Keratinocyte (primary cell): Measurements from ENCODE around the gene POLR2M. TPM values are rescaled to one million over a fixed set of nuclear protein-coding genes. Genes with fewer than 3 reads are reported as not detected.

ENCODE experiments used
- DNase-seq: peaks from one replicate; pipeline ENCODE4 v3.0.0-alpha.2; 2011; ENCODE audit warnings: low read depth, missing footprints, low spot score
- FAIRE-seq: peaks from 2 replicates; lab custom pipeline; 2011; peaks lifted over from hg19 to GRCh38; lab: Jason Lieb, UNC
- H2AFZ ChIP-seq: 2 replicates; pipeline ENCODE4 v1.6.0; 2012; ENCODE audit warnings: low read length, control low read depth, inconsistent platforms; ENCODE audit not compliant: control insufficient read depth
- H3K27ac ChIP-seq: 2 replicates; pipeline ENCODE4 v1.5.1; 2011; ENCODE audit warnings: low read length; ENCODE audit not compliant: control insufficient read depth, insufficient read depth
- H3K27me3 ChIP-seq: 3 replicates; pipeline ENCODE4 v1.6.0; 2011; ENCODE audit warnings: low read length; ENCODE audit not compliant: control insufficient read depth, insufficient read depth; ENCODE audit errors: extremely low read depth
- H3K36me3 ChIP-seq, 2 experiments: 2 replicates in 1 of 2; 3 replicates in 1 of 2; pipeline ENCODE4 v1.5.1; 2011; ENCODE audit warnings: low read length in 2 of 2, mild to moderate bottlenecking in 1 of 2; ENCODE audit not compliant: control insufficient read depth in 2 of 2, insufficient read depth in 2 of 2; ENCODE audit errors: extremely low read depth in 1 of 2
- H3K4me1 ChIP-seq: 3 replicates; pipeline ENCODE4 v1.5.1; 2011; ENCODE audit warnings: low read length; ENCODE audit not compliant: control insufficient read depth, insufficient read depth; ENCODE audit errors: extremely low read depth
- H3K4me2 ChIP-seq: 3 replicates; pipeline ENCODE4 v1.6.0; 2011; ENCODE audit warnings: low read depth, low read length; ENCODE audit not compliant: control insufficient read depth, insufficient read depth; ENCODE audit errors: extremely low read depth
- H3K4me3 ChIP-seq, 3 experiments: fragments of 200-600 bp in 1 of 3; sonication (generic) in 1 of 3; 2 replicates in 2 of 3; 3 replicates in 1 of 3; pipeline ENCODE4 v1.5.1; 2011 to 2016; ENCODE audit warnings: low read length in 3 of 3, mild to moderate bottlenecking in 3 of 3, control low read depth in 2 of 3, inconsistent platforms in 1 of 3, low read depth in 1 of 3, mixed read lengths in 1 of 3, mixed run types in 1 of 3, moderate library complexity in 1 of 3; ENCODE audit not compliant: control insufficient read depth in 2 of 3, insufficient read depth in 2 of 3; ENCODE audit errors: extremely low read depth in 1 of 3
- H3K79me2 ChIP-seq: 2 replicates; pipeline ENCODE4 v1.6.0; 2012; ENCODE audit warnings: low read length; ENCODE audit not compliant: control insufficient read depth, insufficient read depth
- H3K9ac ChIP-seq: 3 replicates; pipeline ENCODE4 v1.6.0; 2011; ENCODE audit warnings: low read length; ENCODE audit not compliant: control insufficient read depth, insufficient read depth; ENCODE audit errors: extremely low read depth
- H3K9me1 ChIP-seq: 3 replicates; pipeline ENCODE4 v1.6.0; 2011; ENCODE audit warnings: low read length; ENCODE audit not compliant: control insufficient read depth, insufficient read depth; ENCODE audit errors: extremely low read depth
- H3K9me3 ChIP-seq: 2 replicates; pipeline ENCODE4 v1.5.1; 2012; ENCODE audit warnings: low read depth, low read length; ENCODE audit not compliant: control insufficient read depth
- H4K20me1 ChIP-seq: 3 replicates; pipeline ENCODE4 v1.6.0; 2011; ENCODE audit warnings: low read length; ENCODE audit not compliant: control insufficient read depth, insufficient read depth; ENCODE audit errors: extremely low read depth
- EZH2 ChIP-seq: IDR thresholded peaks from one replicate; pipeline ENCODE4 v1.6.1; 2012; ENCODE audit warnings: inconsistent platforms, mild to moderate bottlenecking, low read length, moderate library complexity
- dilution Hi-C: fragments of 300-500 bp; cut with MboI; formaldehyde crosslinking; loops from one replicate; pipeline ENCODE4 v1.7.0; 2020; ENCODE audit warnings: low sequenced_read_pairs; ENCODE audit not compliant: extremely low pct_ligation_motif_present
- polyA plus RNA-seq, 5 experiments: library from polyadenylated mRNA; depleted of rRNA in 3 of 5; stranded (reverse) in 3 of 5; stranded (forward) in 1 of 5; unstranded in 1 of 5; fragments of >200 nt; gene quantifications; 1 replicate in 1 of 5; 2 replicates in 3 of 5; 3 replicates in 1 of 5; pipeline versions ENCODE4 v1.2.1 to v1.2.3, GENCODE V29; 2011 to 2012; ENCODE audit warnings: missing spikeins in 2 of 5, low read depth in 1 of 5, low replicate concordance in 1 of 5
- TF ChIP-seq, protein P1 (sequence below), 3 experiments: IDR thresholded peaks in 1 of 3; conservative IDR thresholded peaks in 1 of 3; optimal IDR thresholded peaks in 1 of 3; 2 replicates in 2 of 3; 3 replicates in 1 of 3; pipeline versions ENCODE3 to v1.5.1; 2011; ENCODE audit warnings: low read length in 3 of 3, mild to moderate bottlenecking in 3 of 3, moderate library complexity in 2 of 3, control low read depth in 1 of 3, inconsistent platforms in 1 of 3; ENCODE audit not compliant: insufficient read depth in 2 of 3; ENCODE audit errors: extremely low read depth in 1 of 3

POLR2M gene
- polyA plus RNA-seq, 1 donor (not counting 4 experiments of a cell fraction or from before 2014, with no cell fraction given): 40.6 TPM

DNA sequence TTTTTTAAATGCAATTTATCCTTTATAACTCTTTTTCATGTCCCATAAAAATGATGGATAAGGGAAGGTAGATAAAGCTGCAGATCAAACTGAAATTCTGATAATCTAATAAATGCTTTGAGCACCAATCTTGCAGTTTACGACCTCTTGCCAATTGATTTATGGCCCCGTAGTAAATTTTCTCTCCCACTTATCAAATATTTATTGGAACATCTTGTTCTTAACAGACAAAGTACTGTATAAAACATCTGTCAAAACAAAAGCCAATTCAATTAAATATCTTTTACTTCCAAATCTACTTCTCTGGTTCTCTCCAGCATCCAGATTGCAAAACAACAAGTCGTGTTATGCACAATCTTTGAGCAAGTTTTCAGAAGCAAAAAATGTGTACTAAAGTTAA, 34.6 kb downstream of the POLR2M start:
- Histone ChIP-seq H2AFZ (no peak overlapping the region), H3K4me2 (no peak overlapping the region), H3K9ac (no peak overlapping the region), H4K20me1 (no peaks in the 10 kb centered on the region), H3K27me3 (no peaks in the 10 kb centered on the region), H3K9me1 (no peaks in the 10 kb centered on the region), H3K36me3 (no peaks in the 10 kb centered on the region), H3K4me1 (no peaks in the 10 kb centered on the region), H3K9me3 (no peaks in the 10 kb centered on the region), H3K4me3 (no peak overlapping the region), H3K79me2 (no peaks in the 10 kb centered on the region), H3K27ac (no peak overlapping the region)
- FAIRE-seq (no peak), DNase-seq (no peak)
- TF ChIP-seq, protein P1, sequence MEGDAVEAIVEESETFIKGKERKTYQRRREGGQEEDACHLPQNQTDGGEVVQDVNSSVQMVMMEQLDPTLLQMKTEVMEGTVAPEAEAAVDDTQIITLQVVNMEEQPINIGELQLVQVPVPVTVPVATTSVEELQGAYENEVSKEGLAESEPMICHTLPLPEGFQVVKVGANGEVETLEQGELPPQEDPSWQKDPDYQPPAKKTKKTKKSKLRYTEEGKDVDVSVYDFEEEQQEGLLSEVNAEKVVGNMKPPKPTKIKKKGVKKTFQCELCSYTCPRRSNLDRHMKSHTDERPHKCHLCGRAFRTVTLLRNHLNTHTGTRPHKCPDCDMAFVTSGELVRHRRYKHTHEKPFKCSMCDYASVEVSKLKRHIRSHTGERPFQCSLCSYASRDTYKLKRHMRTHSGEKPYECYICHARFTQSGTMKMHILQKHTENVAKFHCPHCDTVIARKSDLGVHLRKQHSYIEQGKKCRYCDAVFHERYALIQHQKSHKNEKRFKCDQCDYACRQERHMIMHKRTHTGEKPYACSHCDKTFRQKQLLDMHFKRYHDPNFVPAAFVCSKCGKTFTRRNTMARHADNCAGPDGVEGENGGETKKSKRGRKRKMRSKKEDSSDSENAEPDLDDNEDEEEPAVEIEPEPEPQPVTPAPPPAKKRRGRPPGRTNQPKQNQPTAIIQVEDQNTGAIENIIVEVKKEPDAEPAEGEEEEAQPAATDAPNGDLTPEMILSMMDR (optimal IDR thresholded peaks at IDR 0.05 in 1 of 3, IDR thresholded peaks at IDR 0.05 in 1 of 3, conservative IDR thresholded peaks at IDR 0.05 in 1 of 3; ENCODE audit: extremely low read depth in 1 of 3, insufficient read depth in 2 of 3, low read length in 3 of 3): no peak
- no peak for TF ChIP-seq EZH2
- dilution Hi-C loops: no loop called here

DNA sequence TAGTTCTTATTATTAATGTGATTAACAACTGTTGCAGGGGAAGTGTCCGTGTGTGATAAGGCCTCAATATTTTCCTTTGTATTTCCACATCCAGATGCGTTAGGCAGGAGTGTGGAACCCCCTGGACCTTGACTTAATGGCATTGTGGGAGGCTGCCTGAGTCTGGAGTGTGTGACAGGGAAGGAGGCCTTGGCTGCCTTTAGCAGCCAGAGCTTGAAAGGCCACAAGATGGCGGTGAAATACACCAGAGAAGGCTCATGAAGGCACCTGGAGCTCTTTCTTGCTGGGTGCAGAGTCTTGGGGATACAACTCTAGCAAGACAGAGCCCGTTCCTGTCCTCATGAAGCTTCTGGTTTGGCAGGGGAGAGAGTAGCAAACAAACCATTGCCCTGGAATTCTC, 36.9 kb downstream of the POLR2M start:
- Histone ChIP-seq H3K79me2 (no peaks in the 10 kb centered on the region), H3K27ac (no peak overlapping the region), H3K9ac (no peak overlapping the region), H2AFZ (no peak overlapping the region), H3K27me3 (no peaks in the 10 kb centered on the region), H4K20me1 (no peaks in the 10 kb centered on the region), H3K4me2 (no peak overlapping the region), H3K9me3 (no peaks in the 10 kb centered on the region), H3K36me3 (no peaks in the 10 kb centered on the region), H3K4me3 (no peak overlapping the region), H3K9me1 (no peaks in the 10 kb centered on the region), H3K4me1 (no peaks in the 10 kb centered on the region)
- TF ChIP-seq EZH2: no peak
- TF ChIP-seq, protein P1 (optimal IDR thresholded peaks at IDR 0.05 in 1 of 3, IDR thresholded peaks at IDR 0.05 in 1 of 3, conservative IDR thresholded peaks at IDR 0.05 in 1 of 3; ENCODE audit: extremely low read depth in 1 of 3, insufficient read depth in 2 of 3, low read length in 3 of 3): peak in 1 of 3 experiments; percentile 53
- dilution Hi-C loops: no loop called here
- FAIRE-seq: no peak
- no peak for DNase-seq
